ENCODE data around the gene DDX49.

The DDX49 gene

DNA sequence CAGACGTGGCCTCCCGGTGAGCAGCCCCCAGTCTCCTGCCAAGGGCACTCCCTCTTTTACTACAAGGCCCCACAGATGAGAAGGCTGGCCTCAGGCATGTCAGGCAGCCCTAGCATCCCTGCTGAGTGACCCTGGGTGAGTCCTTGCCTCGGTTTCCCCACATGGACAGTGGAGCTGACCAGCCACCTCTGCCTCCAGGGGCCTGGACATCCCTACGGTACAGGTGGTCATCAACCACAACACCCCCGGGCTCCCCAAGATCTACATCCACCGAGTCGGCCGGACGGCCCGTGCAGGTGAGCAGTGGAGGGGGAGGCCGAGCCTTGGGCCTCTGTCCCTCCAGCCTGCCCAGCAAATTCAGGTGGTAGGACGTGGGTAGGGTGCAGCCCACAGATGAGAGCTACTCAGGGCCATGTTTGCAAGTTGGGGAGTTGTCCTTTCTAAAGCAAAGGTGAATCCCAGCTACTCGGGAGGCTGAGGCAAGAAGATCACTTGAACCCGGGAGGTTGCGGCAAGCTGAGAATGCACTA lies 5.2 kb downstream of the DDX49 start:
- TF ChIP-seq, protein P1, sequence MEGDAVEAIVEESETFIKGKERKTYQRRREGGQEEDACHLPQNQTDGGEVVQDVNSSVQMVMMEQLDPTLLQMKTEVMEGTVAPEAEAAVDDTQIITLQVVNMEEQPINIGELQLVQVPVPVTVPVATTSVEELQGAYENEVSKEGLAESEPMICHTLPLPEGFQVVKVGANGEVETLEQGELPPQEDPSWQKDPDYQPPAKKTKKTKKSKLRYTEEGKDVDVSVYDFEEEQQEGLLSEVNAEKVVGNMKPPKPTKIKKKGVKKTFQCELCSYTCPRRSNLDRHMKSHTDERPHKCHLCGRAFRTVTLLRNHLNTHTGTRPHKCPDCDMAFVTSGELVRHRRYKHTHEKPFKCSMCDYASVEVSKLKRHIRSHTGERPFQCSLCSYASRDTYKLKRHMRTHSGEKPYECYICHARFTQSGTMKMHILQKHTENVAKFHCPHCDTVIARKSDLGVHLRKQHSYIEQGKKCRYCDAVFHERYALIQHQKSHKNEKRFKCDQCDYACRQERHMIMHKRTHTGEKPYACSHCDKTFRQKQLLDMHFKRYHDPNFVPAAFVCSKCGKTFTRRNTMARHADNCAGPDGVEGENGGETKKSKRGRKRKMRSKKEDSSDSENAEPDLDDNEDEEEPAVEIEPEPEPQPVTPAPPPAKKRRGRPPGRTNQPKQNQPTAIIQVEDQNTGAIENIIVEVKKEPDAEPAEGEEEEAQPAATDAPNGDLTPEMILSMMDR (IDR thresholded peaks at IDR 0.05; ENCODE audit: control extremely low read depth, extremely low read depth, low read depth, missing control alignments) = no peak
- CTCF ChIA-PET = no interaction called here
- DNase-seq (ENCODE audit: extremely low spot score) = no peak
- POLR2A ChIA-PET = no interaction called here

DNA sequence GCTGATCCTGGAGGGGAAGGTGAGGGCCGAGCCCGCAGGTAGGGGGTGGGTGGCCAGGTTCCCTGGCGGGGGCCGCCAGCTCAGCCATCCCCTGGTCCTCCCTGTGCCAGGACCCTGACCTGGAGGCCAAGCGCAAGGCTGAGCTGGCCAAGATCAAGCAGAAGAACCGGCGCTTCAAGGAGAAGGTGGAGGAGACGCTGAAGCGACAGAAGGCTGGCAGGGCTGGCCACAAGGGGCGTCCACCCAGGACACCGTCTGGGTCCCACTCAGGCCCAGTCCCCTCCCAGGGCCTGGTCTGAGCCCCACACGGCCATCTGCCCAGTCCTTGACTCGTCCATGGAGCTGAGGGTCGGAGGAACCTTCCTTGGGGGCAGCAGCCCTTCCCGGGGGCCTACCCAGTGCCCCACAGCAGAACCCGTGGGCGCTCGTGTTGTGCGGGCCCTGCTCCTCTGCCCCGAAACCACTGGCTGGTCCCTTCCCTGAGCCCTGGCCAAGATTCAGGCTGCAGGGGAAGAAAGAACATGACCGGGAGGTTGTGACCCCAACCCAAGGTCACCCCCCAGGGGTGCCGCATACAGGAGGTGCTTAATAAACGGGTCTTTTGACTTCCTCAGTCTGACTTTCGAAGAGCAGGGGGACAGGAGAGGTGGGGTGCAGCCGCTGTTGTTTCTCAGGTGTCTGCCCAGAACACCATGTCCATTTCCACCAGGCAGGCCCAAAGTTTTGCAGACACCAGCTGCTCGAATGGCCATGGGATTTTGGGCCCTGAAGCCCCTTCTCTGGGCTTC lies 8.7 kb downstream of the DDX49 start:
- no peak for DNase-seq (ENCODE audit: extremely low spot score)
- TF ChIP-seq, protein P1 (IDR thresholded peaks at IDR 0.05; ENCODE audit: control extremely low read depth, extremely low read depth, low read depth, missing control alignments) = no peak
- POLR2A ChIA-PET = interaction anchor here (3.1 kb wide), 1 partner anchor 9 kb away, joined by 21 read pairs; the partner anchor contains the start of genes COPE and DDX49
- CTCF ChIA-PET = interaction anchor here (1.9 kb wide), 1 partner anchor 9 kb away, joined by 6 read pairs; the partner anchor contains the start of genes COPE and DDX49

DNA sequence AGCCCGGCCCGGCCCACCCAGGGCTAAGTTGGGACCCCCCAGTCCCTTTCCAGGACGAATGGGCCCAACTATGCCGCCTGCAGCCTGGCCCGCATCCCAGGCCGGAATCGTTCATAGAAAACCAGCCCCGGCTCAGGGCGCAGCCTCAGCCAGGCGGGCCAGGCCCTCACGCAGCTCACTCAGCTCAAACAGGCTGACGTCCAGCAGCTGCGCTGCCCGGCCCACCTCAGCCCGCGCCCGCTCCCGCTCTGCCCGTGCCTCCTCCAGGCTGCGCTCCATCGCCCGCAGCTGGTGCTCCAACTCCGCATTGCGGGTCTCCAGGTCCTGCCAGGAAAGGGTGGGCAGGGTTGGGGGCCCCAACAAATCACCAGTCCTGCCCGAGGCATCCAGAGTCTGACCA lies 9.8 kb downstream of the DDX49 start:
- ChIA-PET POLR2A (interaction anchor here (0.5 to 3.1 kb wide), 2 partner anchors 10 to 53 kb away, joined by 3 to 21 read pairs; partner anchors contain the start of genes COPE and DDX49), CTCF (interaction anchor here (1.9 kb wide), 1 partner anchor 10 kb away, joined by 6 read pairs; the partner anchor contains the start of genes COPE and DDX49)
- DNase-seq (ENCODE audit: extremely low spot score) = no peak
- TF ChIP-seq, protein P1 (IDR thresholded peaks at IDR 0.05; ENCODE audit: control extremely low read depth, extremely low read depth, low read depth, missing control alignments) = no peak

DNA sequence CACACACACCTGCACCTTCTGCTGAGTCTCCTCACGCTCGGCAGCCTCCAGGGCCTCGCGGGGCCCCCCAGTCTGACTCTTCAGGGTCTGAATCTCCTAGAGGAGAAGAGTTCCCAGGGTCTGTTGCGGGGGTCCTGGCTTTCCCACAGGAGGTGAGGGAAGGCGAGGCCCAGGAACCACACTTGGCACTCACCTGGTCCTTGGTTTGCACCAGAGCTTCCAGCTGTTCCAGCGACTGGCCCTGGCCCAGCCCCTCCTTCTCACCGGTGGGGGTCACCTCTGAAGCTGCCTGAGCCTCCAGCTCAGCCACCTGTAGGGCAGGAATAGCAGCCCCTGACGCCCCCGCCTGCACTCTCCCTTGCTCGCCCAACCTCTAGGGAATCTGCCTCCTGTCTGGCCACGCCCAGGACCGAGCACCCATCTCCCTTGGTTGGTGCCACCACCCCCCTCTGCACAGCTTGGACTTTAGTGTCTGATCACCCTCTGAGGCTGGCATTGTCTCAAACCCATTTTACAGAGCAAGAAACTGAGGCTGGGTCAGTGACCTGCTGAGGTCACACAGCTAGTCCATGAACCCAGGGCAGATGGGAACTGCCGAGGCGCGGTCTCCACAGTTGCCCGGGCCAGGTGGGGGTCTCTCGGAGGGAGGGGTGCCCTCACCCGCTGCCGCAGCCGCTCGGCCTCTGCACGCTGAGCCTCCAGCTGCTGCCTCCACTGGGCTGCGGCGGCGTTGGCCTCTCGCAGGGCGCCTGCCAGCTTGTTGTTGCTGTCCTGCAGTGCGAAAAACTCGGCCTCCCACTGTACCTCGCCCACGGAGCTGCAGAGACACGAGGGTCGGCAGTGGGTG lies 12.0 kb downstream of the DDX49 start:
- no peak for DNase-seq (ENCODE audit: extremely low spot score)
- POLR2A ChIA-PET = interaction anchor here (1.0 kb wide), 1 partner anchor 12 kb away, joined by 7 read pairs; the partner anchor contains the start of genes COPE and DDX49
- CTCF ChIA-PET = no interaction called here
- TF ChIP-seq, protein P1 (IDR thresholded peaks at IDR 0.05; ENCODE audit: control extremely low read depth, extremely low read depth, low read depth, missing control alignments) = no peak

DNA sequence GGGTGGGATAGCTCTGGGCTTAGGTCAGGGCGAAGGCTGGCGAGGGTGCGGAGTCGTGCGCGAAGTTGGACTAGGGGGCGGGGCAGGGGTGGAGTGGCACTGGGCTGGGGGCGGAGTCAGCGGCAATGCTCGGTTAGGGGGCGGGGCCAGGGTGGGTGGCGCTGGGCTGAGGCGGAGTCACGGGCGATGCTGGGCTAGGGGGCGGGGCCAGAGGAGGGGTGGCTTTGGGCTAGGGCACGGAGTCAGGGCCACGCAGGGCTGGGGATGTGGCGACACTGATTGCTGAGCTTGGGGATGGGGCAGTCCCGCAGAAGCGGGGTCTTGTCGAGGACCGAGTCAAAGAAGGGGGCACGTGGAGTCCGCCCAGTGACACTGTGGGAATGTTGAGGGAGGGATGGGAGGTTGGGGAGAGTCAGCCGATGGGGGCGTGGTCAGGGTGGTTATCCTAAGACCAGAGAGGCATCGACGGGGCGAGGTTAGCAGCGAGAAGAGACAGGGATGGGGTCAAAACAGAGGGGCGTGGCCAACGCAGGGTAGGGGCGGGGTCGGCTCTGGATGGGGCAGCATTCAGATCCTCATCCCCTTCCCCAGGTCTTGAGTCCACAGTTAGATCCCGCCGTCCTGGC lies 12.8 kb downstream of the DDX49 start:
- DNase-seq (ENCODE audit: extremely low spot score) = peak; percentile 83
- TF ChIP-seq, protein P1 (IDR thresholded peaks at IDR 0.05; ENCODE audit: control extremely low read depth, extremely low read depth, low read depth, missing control alignments) = no peak

DNA sequence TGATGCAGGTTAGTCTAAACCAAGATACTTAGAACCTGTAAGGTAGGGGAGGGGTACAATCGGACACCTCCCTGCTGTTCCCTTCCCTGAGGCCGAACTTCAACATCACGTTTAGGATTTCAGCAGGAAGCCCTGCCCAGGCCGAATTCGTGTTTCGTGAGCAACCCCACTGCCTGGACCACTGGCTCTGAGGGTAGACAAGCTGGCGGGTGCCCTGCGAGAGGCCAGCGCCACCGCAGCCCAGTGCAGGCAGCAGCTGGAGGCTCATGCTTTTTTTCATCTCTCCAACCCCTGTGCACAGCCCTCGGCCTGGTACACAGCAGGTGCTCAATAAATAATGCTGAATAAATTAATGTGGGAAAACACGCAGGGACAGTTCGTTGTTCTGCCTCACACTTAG lies 13.8 kb downstream of the DDX49 start:
- POLR2A ChIA-PET = no interaction called here
- DNase-seq (ENCODE audit: extremely low spot score) = no peak
- CTCF ChIA-PET = no interaction called here
- TF ChIP-seq, protein P1 (IDR thresholded peaks at IDR 0.05; ENCODE audit: control extremely low read depth, extremely low read depth, low read depth, missing control alignments) = no peak

More for the DNA sequence above, 12.8 kb downstream of the DDX49 start:
- ChIA-PET POLR2A (interaction anchor here (1.0 kb wide), 1 partner anchor 13 kb away, joined by 7 read pairs; the partner anchor contains the start of genes COPE and DDX49), CTCF (no interaction called here)
